NCI-H2029 treated with DMSO at 0.1 percent for 48 hours (cell line): ENCODE results near the gene ZSCAN26.
A peak's percentile ranks its signal among the peaks of the same experiment; 100 is the strongest.

Experiments
- DNase-seq: peaks from one replicate; lab custom pipeline; 2025; lab: John Stamatoyannopoulos, UW

The ZSCAN26 gene

GRCh38 chr6:28266962-28267694 lies at the start of gene ZSCAN26:
Gene ZSCAN26, plus strand, starts transcription at chr6:28267143. Its CDS starts 4,777 bp downstream, at chr6:28271920.
- DNase-seq: peak; percentile 69

DNA sequence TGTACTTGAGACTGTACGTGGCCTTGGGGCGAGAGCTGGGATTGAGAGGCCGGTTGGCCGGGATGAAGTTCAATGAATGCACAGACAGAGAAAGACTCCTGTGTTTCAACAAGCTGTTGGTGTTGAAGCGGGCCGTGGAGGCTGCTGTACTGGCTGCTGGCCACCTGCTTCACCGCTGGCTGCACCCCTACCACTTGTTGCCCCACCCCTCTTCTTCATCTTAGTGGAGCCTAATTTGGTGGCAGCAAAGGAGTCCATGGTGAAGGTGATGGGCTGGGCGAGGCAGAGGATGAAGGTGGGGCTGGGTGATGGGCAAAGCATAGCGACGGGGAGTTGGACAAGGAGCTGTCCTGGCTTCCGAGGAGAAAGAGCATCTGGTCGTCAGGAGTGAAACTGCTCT lies 49.1 kb upstream of the ZSCAN26 start:
- no peak for DNase-seq

- peak; percentile 56 for DNase-seq
Measured at GRCh38 chr6:28218312-28219248, 48.4 kb upstream of the ZSCAN26 start.

- no peak for DNase-seq
Measured at GRCh38 chr6:28220257-28221133, 46.4 kb upstream of the ZSCAN26 start.

GRCh38 chr6:28224131-28225055 lies 42.5 kb upstream of the ZSCAN26 start:
- no peak for DNase-seq

DNA sequence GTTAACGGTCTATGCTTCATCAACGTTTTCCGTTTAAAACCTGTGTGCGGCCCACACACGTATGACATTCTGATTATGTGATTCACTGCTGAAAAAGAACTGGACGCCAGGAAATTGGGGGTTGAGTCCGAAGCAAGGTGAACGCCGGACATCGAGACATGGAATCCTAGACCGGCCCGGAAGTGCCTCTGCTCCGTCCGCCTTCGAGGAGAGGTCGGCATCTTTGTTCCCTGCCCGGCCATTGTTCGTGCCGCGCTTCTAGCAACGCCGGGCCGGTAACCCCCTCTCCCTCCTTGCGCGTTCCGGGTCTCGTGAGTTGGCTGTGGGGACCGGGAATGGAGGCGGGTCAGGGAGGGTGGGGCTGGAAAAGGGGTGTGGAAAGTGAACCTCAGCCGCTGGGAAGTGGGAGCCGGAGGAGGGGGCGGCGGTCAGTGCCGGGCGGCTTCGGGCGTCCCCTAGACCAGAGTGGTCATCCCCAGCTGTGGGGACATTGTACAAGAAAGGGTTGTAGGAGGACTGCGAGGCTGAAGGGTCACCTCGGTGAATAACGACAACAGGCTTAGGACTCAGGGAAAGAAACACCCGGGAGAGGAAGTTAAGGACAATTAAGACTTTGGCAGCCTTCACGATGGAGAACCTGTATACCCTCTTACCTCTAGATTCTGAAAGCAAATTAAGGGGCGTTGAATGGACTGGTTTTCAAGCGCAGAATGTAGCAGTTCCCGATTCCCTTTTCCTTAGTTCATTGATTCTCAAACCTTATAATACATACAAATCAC lies 41.7 kb upstream of the ZSCAN26 start, which contains the start of gene ZSCAN9:
Gene ZSCAN9 (plus strand): TSS at position 220 of the 779 bp plus-strand sequence. CDS start 1,810 bp downstream, outside the sequence.
- DNase-seq: peak; percentile 90

GRCh38 chr6:28226460-28226859 lies 40.5 kb upstream of the ZSCAN26 start:
- DNase-seq: no peak

DNA sequence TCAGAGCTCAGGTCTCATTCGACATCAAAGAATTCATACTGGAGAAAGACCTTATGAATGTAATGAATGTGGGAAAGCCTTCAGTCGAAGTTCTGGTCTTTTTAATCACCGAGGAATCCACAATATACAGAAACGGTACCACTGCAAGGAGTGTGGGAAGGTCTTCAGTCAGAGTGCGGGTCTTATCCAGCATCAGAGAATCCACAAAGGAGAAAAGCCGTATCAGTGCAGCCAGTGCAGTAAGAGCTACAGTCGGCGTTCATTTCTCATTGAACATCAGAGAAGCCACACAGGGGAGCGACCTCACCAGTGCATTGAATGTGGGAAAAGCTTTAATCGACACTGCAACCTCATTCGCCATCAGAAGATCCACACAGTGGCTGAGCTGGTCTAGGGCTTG lies 34.2 kb upstream of the ZSCAN26 start:
- DNase-seq: no peak

GRCh38 chr6:28235912-28236452 lies 31.0 kb upstream of the ZSCAN26 start:
- no peak for DNase-seq

- DNase-seq: no peak
Measured at GRCh38 chr6:28239636-28240035, 27.3 kb upstream of the ZSCAN26 start.

DNA sequence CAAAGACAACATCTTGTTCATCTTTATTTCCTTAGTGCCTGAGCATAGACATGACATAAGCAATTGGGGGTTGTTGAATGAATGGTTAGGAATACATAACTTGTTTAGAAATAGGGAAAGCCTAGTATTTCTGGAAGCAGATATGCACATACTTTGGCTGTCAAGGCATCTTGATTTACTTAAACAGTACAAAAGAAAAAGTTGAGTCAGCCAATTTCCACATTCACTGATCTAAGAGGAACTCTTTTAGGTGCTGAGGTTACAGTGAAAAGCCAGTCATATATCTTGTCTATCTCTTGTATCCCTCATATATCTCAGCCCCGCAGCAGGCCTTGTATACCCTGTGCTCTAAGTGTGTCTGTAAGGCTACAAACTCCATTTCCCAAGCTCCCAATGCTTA lies 26.5 kb upstream of the ZSCAN26 start:
- DNase-seq: no peak

DNA sequence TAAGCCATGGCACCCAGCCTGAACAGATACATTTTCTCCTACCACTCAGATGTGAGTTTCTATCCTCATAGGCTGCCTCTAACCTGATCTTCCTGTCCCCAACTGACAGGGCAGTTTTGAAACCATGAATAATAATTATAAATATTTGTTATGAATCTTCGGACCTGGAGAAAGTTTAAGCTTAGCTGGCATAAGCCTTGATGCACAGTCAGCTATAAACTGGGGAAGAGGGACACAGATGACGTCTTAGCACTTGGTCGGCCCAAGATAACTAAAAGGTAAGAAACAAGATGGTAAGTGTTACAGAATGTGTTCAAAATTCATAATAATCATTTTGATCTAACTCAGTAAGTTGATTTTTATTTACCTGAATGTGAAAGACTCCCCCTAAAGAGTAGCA lies 23.0 kb upstream of the ZSCAN26 start:
- no peak for DNase-seq

GRCh38 chr6:28245206-28245941 lies 21.6 kb upstream of the ZSCAN26 start:
- DNase-seq: no peak

DNA sequence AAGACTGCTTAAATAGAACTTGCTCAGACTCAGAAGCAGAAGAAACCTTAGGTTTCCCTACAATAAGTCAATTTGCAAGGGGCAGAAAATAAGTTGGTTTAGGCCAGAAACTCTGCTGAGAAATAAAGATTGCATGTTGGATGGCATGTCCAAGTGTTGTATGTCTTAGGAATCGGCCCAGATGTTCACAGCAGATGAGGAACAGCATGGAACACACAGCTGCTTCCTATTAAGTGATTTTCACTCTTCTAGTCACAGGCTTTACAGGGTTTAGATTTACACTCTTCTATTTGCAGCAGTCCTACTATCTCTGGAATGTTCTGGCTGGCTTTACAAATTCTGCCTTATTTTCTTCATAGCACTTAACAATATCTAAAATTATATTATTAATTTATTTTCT lies 18.0 kb upstream of the ZSCAN26 start:
- no peak for DNase-seq

GRCh38 chr6:28250747-28251146 lies 16.2 kb upstream of the ZSCAN26 start:
- no peak for DNase-seq

- DNase-seq: no peak
Measured at GRCh38 chr6:28251661-28252008, 15.3 kb upstream of the ZSCAN26 start.

- DNase-seq: peak; percentile 69
Measured at GRCh38 chr6:28252009-28252975, 14.7 kb upstream of the ZSCAN26 start, which contains the start of gene ZKSCAN4. Gene ZKSCAN4, minus strand, starts transcription at chr6:28252269. Its CDS starts 289 bp downstream, at chr6:28251980.

- no peak for DNase-seq
Measured at GRCh38 chr6:28254121-28254519, 12.8 kb upstream of the ZSCAN26 start.
